GM19397 (cell line): Measurements from ENCODE around the gene APCS.
A peak's percentile ranks its signal among the peaks of the same experiment; 100 is the strongest.

ENCODE experiments used
- ATAC-seq: cut with Tn5 transposase; IDR thresholded peaks from one replicate; pipeline ENCODE4 v1.9.1; 2021; ENCODE audit warnings: mild to moderate bottlenecking, moderate library complexity; ENCODE audit not compliant: unreplicated experiment

APCS gene, protein sequence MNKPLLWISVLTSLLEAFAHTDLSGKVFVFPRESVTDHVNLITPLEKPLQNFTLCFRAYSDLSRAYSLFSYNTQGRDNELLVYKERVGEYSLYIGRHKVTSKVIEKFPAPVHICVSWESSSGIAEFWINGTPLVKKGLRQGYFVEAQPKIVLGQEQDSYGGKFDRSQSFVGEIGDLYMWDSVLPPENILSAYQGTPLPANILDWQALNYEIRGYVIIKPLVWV

GRCh38 chr1:159587461-159587951 lies at the start of gene APCS:
APCS (plus strand) TSS chr1:159587826; CDS start chr1:159587922, 96 bp downstream.
- no peak for ATAC-seq

DNA sequence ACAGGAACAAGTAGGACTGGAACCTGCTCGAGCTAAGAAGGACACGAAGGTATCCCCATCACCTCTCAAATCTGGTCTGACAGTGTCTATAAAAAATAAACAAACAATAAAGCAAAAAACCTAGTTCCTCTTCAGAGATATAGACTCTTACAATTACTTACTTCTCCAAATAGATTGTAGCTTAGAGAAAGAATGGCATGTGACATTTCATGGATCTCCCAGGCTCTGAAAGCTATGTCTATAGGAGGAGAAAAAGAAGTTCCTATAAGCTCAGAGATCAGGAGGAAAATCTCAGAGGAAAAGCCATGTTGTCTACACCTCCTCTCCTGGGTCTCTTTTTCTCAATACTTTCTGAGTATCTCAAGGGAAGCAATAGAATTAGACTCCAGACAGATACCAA lies 39.5 kb upstream of the APCS start:
- no peak for ATAC-seq

GRCh38 chr1:159554261-159554660 lies 33.4 kb upstream of the APCS start:
- ATAC-seq, result no peak

DNA sequence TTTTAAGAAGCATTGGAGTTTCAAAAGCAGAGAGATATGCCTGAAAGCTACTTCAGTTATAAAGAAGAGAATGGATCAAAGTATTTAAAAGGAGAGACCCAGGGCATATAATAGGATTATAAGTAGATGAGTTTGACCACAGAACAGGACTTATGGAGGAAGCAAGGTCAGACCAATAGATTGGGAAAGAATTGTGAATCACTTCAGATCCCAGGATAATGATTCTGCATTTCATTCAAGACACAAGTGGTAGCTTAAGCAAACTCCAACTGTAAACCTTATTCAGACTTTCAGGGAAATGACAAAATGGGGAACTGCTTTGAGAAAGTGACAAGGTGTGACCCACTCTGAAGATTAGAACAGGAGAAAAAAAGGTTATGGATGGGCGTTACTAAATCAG lies 32.9 kb upstream of the APCS start:
- no peak for ATAC-seq

GRCh38 chr1:159556931-159557369 lies 30.7 kb upstream of the APCS start:
- no peak for ATAC-seq

DNA sequence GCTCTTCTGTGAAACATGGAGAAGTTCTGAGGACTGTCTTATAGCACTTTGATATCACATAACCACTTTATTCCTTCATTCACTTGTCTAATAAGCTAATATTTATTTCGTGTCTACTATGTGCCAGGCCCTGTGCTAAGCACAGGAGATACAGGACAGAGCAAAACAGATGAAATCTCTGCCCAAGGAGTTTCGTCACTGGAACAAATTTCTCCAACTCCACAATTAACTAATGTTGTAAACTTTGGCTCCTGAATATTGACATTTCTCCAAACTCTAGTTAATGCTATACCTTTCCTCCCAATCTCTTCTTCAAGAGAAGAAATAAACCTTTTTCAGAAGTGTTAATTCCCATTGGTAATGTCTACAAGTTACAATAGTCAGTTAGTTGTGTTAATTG lies 27.0 kb upstream of the APCS start:
- ATAC-seq, result no peak

GRCh38 chr1:159561497-159561896 lies 26.1 kb upstream of the APCS start:
- ATAC-seq, result no peak

GRCh38 chr1:159562680-159563079 lies 24.9 kb upstream of the APCS start:
- ATAC-seq, result no peak

- no peak for ATAC-seq
These were observed 10.2 kb upstream of the APCS start for GRCh38 chr1:159577446-159577845.

- peak; percentile 47 for ATAC-seq
These were observed 7.3 kb upstream of the APCS start for GRCh38 chr1:159580340-159580739.

DNA sequence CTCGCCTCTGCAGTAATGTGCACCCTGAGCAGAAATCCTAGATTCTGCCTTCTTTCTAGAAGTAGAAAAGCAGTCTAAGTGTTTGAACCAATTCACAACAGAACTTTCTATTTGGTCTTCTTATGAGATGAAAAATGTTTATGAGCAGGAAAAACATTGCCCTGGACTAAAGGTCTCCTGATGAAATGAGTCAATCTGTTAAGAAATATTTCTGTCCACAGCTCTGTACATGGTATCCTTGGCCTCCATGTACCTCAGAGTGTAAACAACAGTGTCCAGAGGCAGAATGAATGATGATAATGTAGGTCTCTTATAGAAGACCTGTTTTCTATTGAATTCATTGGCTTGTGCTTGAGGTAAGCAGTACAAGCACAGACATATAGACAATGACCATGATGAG lies 6.2 kb upstream of the APCS start:
- no peak for ATAC-seq

DNA sequence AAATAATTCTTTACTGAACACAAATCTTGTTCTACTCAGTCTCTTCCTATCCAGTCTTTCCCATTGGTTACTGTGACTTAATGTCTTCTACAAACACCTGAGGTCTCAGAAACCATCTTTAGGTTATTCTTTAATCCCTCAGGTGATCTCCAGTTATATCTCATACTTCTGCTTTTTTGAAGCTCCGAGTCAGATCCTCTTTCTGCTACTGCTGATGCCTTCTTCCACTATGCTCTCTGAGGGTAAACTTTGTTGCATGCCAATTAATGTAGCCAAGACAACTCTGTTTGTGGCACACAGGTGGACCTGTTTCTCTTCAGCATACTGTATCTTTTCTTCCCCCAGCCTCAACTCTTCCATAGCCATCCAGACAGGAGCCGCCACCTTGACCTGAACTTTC lies 3.1 kb upstream of the APCS start:
- ATAC-seq, result no peak

- no peak for ATAC-seq
These were observed 4.4 kb downstream of the APCS start for GRCh38 chr1:159591981-159592380.

DNA sequence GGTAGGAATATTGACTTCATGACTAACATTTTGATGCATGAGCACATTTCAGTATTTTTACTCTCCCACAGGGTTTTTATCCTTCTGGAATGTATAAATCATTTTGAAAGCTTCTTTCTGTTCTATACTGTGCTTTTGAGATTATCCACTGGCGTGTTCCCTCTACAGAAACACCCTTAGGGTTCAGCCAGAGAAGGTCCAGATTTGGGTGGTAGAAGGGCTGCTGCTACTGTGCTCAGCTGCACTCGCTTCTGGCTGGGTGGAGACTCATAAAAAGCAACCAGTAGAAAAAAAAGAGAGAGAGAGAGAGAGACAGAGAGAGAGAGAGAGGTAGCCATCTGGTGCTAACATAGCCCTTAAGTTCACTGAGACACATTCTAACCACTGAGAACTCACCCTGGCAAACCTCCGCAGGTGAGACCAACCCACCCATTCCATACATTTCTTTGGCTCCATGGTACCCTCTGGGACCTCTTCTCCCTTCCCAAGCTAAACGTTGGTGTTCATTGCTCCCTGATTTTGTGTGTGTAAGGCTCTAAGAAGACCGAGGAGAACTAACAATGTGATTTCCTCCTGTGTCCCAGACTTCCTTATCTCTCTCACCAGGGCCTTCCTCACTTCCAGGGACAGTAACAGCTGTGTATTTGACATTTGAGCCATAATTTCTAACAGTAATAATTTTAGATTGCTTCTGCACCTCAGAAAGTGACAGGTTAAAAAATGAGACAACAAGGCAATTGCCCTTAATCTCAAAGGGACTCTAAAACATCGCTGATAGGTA lies 7.2 kb downstream of the APCS start:
- no peak for ATAC-seq

GRCh38 chr1:159598196-159598595 lies 10.6 kb downstream of the APCS start:
- no peak for ATAC-seq

DNA sequence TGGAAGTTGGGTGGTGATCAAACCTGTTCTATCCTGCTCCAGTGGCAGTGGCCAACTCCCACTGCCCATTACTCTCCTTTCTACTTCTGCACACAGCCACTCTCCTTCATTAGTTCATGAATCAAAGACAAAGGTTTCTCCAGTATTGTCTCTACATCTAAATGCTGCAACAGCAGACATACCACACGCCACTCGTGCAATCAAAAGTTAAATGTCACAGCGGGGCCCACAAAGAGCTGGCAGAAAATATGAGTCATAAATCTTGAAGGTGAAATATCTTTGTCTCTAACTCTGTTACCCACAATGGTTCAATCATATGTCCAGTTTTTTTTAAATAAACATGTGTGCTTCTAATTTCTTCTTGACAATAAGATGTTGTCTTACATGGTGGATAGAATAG lies 13.3 kb downstream of the APCS start:
- no peak for ATAC-seq

- no peak for ATAC-seq
These were observed 14.9 kb downstream of the APCS start for GRCh38 chr1:159602501-159602999.

DNA sequence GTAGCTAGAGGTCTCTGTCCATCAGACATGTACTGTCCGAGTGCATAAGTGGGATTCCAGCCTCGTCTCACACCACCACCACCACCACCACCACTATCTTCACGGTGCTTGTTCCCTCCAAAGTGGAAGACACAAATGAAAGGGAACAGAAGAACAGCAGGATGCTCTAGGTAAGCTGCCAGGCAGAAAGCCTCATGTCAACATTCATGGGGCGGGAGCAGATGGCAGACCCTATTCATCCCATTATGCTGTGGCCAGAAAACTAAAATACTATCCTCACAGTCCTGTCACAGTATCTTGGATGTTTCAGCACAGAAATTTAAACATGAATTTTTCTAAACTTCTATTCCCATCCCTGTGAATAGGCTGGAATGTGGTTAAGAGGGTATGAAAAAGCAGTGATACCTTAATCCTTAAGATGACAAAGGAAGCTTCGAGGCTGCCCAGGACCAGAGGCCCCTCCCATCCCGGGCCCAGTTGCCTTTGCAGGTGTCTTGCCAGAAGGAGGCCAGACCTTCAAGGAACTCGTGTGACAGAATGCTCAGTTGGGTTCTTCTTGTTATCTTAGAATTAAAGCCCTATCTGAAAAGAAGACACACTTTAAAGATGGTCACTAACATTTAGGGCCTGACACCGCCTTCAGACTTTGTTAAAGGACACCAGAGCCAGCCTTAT lies 24.7 kb downstream of the APCS start:
- ATAC-seq, result no peak

DNA sequence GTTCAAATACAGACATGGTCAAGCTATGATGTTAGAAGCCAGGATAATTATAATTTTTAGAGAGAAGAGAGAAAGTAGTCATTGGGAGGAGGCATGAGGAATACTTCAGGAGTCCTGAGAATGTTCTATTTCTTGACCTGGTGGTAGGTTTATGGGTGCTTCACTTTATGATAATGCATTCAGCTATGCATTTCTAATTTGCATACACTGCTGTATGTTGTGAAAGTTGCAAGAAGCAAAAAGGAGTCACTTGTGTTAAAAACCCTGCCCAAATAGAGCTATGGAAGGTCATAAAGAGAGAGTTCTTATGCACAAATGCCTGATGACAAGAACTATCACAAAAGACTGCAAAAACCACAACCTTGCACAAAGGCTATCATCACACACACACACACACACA lies 45.3 kb downstream of the APCS start:
- ATAC-seq, result no peak
